WI38 (cell line): ENCODE data around the gene GPC3.

Source experiments
- H3K4me3 ChIP-seq: 2 replicates; pipeline ENCODE4 v1.5.1; 2011; ENCODE audit warnings: low read depth, mild to moderate bottlenecking, control low read depth, low read length
- TF ChIP-seq, protein P1 (sequence below): IDR thresholded peaks from 2 replicates; pipeline ENCODE4 v1.5.1; 2012; ENCODE audit warnings: low read depth, mild to moderate bottlenecking, control low read depth, low read length

Gene GPC3

DNA sequence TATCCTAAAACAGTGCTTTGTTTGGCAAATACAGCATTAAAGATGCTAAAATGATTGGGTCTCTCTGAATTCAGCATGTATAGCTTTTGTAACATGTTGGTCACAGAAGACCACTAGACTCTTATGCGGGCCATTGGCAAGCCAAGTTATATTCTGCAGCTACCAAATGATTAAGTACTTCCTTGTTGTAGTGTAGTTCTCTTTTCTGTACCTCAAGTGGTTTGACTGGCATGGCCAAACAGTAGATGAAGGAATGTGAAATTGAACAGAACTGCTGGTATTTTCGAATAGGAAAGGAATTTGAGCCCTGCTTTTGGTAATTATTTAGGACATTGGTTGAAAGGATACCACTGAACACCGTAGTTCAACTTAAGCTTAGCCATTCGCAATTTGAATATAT, 376.2 kb downstream of the GPC3 start:
- TF ChIP-seq, protein P1, sequence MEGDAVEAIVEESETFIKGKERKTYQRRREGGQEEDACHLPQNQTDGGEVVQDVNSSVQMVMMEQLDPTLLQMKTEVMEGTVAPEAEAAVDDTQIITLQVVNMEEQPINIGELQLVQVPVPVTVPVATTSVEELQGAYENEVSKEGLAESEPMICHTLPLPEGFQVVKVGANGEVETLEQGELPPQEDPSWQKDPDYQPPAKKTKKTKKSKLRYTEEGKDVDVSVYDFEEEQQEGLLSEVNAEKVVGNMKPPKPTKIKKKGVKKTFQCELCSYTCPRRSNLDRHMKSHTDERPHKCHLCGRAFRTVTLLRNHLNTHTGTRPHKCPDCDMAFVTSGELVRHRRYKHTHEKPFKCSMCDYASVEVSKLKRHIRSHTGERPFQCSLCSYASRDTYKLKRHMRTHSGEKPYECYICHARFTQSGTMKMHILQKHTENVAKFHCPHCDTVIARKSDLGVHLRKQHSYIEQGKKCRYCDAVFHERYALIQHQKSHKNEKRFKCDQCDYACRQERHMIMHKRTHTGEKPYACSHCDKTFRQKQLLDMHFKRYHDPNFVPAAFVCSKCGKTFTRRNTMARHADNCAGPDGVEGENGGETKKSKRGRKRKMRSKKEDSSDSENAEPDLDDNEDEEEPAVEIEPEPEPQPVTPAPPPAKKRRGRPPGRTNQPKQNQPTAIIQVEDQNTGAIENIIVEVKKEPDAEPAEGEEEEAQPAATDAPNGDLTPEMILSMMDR: no peak
- H3K4me3 ChIP-seq: no peak overlapping the region

DNA sequence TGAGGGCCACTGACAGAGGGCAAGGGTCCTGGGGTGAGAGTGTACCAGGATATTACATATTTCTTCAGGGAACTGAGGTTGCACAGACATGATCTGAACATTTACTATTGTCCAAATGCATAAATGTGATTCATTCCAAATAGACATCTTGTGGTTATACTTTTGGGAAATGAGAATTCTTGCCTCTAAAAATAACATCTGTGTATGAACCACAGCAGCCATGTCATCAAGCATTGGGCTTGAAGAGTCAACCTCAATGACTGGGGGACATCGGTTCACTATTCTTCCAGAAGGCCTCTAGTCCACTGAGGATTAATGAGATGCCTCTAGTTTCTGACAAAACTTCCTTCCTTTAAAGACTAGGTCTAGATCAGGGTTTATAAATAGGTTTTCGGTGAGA, 377.0 kb downstream of the GPC3 start:
- TF ChIP-seq, protein P1: no peak
- H3K4me3 ChIP-seq: no peak overlapping the region

DNA sequence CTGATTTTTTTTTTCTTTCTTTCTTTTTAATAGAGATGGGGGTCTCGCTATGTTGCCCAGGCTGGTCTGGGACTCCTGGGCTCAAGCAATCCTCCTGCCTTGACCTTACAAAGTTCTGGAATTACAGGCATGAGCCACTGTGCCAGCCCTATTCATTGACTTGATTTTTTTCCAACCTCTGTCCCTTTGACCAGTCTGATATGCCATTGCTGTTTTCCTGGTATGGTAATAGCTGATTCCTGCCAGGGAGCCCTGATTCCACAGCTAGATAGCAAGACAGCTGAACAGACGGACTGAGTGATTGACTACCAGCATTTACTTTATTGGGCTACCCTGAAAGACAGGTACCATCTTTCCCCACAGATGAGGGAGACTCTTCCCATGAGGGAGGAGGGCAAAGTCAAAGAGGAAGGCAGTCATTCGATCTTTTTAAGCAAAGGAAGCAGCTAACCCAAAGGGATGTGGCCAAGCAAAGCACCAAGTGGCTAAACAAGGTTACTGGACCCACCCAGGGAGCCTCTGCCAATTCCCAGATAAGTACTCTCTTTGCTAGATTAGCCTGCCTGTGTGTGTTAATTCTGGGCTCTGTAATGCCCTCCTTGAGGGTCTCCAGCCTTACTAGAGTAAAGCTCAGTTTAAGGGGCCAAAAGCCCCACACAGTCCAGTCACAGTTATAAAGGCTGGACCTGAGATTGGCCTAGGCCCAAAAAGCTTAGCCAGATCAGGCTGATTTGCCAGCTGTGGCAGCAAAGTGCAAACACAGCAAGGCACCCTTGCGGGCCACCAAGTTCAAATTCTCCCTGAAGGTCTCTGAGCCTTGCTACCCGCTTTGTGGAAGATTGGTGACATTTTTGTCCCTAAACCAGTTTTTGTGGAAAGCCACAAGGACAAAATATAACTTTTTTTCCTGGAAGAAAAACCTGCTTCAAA, 377.7 kb downstream of the GPC3 start:
- TF ChIP-seq, protein P1: no peak
- H3K4me3 ChIP-seq: no peak overlapping the region

DNA sequence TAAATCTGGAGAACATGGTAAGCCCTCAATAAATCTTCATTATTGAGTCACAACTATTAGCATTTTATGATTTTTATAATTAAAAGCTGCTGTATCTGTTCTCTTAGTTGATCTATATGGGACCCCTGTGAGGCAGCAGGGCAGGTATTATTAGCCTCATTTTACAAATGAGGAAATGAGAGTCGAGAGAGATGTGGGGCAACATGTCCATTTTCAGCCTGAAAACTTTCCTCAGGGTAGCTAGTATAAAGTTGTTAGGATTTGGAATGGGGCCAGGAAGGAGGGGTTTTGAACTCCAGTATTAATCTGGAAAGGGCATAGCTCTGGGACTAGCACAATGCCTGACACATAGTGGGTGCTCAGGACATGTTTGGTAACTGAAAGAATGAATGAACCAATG, 378.4 kb downstream of the GPC3 start:
- TF ChIP-seq, protein P1: no peak
- H3K4me3 ChIP-seq: no peak overlapping the region

DNA sequence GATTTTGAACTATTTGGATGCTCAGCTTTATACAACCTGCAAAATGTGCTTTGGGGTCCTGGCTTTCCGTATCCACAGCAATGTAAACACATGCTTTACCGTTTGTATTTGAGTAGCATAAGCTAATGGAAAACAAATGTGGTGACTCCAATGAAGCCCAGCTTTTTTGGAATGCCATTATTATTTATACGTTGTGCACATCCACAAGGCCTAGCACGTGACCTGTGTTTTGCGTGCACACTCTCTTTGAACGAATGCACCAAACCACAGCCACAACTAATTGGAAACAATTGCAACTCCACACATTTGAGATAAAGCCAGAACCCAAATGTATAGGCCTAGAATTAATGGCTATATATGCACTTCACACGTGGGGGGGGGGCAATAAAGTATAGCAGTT, 380.6 kb downstream of the GPC3 start:
- TF ChIP-seq, protein P1: no peak
- no peak overlapping the region for H3K4me3 ChIP-seq

DNA sequence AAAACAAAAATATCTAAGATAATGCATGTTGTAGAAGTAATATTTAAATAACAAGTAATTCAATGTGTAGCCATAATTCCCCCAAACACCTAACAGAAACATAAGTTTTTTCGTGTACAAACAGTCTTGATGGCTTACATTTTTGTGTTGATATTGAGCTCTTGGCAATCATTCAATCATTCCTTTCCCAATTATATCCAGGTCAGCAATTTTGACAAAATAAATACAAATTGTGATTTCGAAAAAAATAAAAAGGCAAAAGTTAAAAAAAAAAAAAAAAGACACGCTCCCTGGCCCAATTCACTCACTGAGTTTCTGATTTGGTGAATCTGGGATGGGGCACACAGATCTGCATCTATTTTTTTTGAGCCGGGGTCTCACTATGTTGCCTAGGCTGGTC, 382.5 kb downstream of the GPC3 start:
- H3K4me3 ChIP-seq: no peak overlapping the region
- TF ChIP-seq, protein P1: no peak

DNA sequence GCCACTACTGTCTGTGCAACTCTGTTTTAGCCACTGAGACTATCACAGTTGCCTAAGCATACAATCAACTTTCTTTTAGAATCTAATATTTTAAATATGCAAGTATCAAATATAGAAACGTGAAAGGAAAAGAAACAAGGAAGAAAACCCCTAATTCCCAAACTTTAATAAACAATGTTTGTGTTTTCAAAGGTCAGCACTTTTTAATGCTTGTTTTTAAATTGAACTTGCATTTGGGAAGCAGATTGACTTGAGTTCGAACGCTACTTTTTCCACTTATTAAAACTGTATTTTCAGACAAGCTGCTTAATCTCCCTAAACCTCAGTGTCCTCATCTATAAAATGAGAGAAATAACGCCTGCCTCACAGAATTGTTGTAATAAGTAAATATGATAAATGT, 384.3 kb downstream of the GPC3 start:
- TF ChIP-seq, protein P1: no peak
- no peak overlapping the region for H3K4me3 ChIP-seq
